ENCODE results near the gene PHF21B.

GRCh38 chr22:44888491-44889254, 121.1 kb downstream of the PHF21B start:
- TF ChIP-seq POLR2AphosphoS5 (IDR thresholded peaks at IDR 0.05; ENCODE audit: borderline replicate concordance, low read depth, low read length) (no peak), EZH2 (IDR thresholded peaks at IDR 0.05) (no peak)
